Activated CD4-positive, alpha-beta T cell treated with anti-CD3 and anti-CD28 coated beads for 36 hours (primary cell): ENCODE data around the gene CDK6. TPM values are rescaled to one million over a fixed set of nuclear protein-coding genes. Genes with fewer than 3 reads are reported as not detected.
"Not testable (repeated sequence)": the region's sequence is repeated elsewhere in the genome, so short reads cannot be mapped to it uniquely, and the experiment has no call there.

ENCODE experiments used
- ATAC-seq: fragments of 200-7000 bp; cut with Tn5 transposase; one replicate; pipeline ENCODE4 v1.10.0; 2021; ENCODE audit warnings: mild to moderate bottlenecking, moderate library complexity
- CTCF ChIA-PET: fragments of 350-600 bp; sonication (Branson Sonifier 250); formaldehyde crosslinking; loops from one replicate; lab custom pipeline; 2021; ENCODE audit warnings: antibody characterized with exemption; lab: Charles Lee
- POLR2A ChIA-PET: fragments of 350-600 bp; sonication (Branson Sonifier 250); formaldehyde crosslinking; loops from one replicate; lab custom pipeline; 2021; ENCODE audit warnings: antibody characterized with exemption, inconsistent platforms; lab: Charles Lee
- DNase-seq: peaks from one replicate; pipeline ENCODE4 v3.0.0-alpha.2; 2020
- H3K27ac Mint-ChIP-seq: one replicate; pipeline ENCODE4 v1.8.0; 2021; ENCODE audit warnings: mixed read lengths
- H3K27me3 Mint-ChIP-seq: one replicate; pipeline ENCODE4 v1.8.0; 2021; ENCODE audit warnings: mixed read lengths
- H3K36me3 Mint-ChIP-seq: one replicate; pipeline ENCODE4 v1.8.0; 2021; ENCODE audit warnings: low read depth, mixed read lengths
- H3K4me1 Mint-ChIP-seq: one replicate; pipeline ENCODE4 v1.8.0; 2021; ENCODE audit warnings: mixed read lengths
- H3K4me3 Mint-ChIP-seq: one replicate; pipeline ENCODE4 v1.8.0; 2021; ENCODE audit warnings: mild to moderate bottlenecking, moderate library complexity, mixed read lengths
- H3K9me3 Mint-ChIP-seq: one replicate; pipeline ENCODE4 v1.8.0; 2021; ENCODE audit warnings: low read depth, mixed read lengths
- intact Hi-C, 2 experiments: fragments of 100-400 bp; cut with DNase I in 1 of 2; cut with micrococcal nuclease in 1 of 2; formaldehyde crosslinking; loops; one replicate each; pipeline versions ENCODE4 v1.14.2 to v1.15.1; 2022 to 2024; cut with DNase I, micrococcal nuclease
- total RNA-seq, 2 experiments: library from RNA; stranded (reverse); gene quantifications; one replicate each; pipeline ENCODE4 v1.2.3, GENCODE V29; 2021

Gene CDK6
- total RNA-seq, 2 experiments from 2014 or later: 118 to 135 TPM

- no peak for DNase-seq
- peaks cover 3% of the 10 kb centered on the region for H3K9me3 Mint-ChIP-seq
- ChIA-PET POLR2A (interaction anchor here (0.6 kb wide), 1 partner anchor 242 kb away, joined by 3 read pairs; no protein-coding TSS in a partner anchor), CTCF (interaction anchor here (1.3 to 1.5 kb wide), 3 partner anchors 9 to 264 kb away, joined by 3 to 4 read pairs (median 4); no protein-coding TSS in a partner anchor)
- peaks cover under 1% of the 10 kb centered on the region for H3K36me3 Mint-ChIP-seq
- ATAC-seq: no peak
- peaks cover 30% of the 10 kb centered on the region for H3K4me1 Mint-ChIP-seq
- intact Hi-C loops: loop anchor here in 1 of 2 experiments (2.0 kb wide), 1 partner anchor 28 kb away; no protein-coding TSS in a partner anchor
- peaks cover 2% of the 10 kb centered on the region for H3K27me3 Mint-ChIP-seq
- no peak overlapping the region for H3K4me3 Mint-ChIP-seq
- H3K27ac Mint-ChIP-seq: no peak overlapping the region
Observed at GRCh38 chr7:92874567-92874966, 38.2 kb upstream of the CDK6 start.

- Mint-ChIP-seq H3K4me3 (no peak overlapping the region), H3K27me3 (peaks cover 2% of the 10 kb centered on the region), H3K36me3 (peaks cover 8% of the 10 kb centered on the region), H3K27ac (no peak overlapping the region), H3K9me3 (peaks cover 10% of the 10 kb centered on the region), H3K4me1 (peaks cover 30% of the 10 kb centered on the region)
- DNase-seq (no peak), ATAC-seq (no peak)
- POLR2A ChIA-PET: interaction anchor here (0.6 to 0.7 kb wide), 3 partner anchors 11 to 241 kb away, joined by 3 to 4 read pairs (median 3); no protein-coding TSS in a partner anchor
- intact Hi-C loops: loop anchor here in 1 of 2 experiments (2.0 kb wide), 1 partner anchor 29 kb away; no protein-coding TSS in a partner anchor
- CTCF ChIA-PET: interaction anchor here (1.3 to 1.5 kb wide), 3 partner anchors 8 to 263 kb away, joined by 3 to 4 read pairs (median 4); no protein-coding TSS in a partner anchor
Observed at GRCh38 chr7:92873776-92874175, 37.4 kb upstream of the CDK6 start.

GRCh38 chr7:92872701-92873100 is 36.3 kb upstream of the CDK6 start:
- Mint-ChIP-seq H3K4me1 (peaks cover 30% of the 10 kb centered on the region), H3K9me3 (peaks cover 16% of the 10 kb centered on the region), H3K4me3 (no peak overlapping the region), H3K36me3 (peaks cover 16% of the 10 kb centered on the region), H3K27ac (no peak overlapping the region), H3K27me3 (no peaks in the 10 kb centered on the region)
- DNase-seq: no peak
- CTCF ChIA-PET: interaction anchor here (1.0 kb wide), 1 partner anchor 36 kb away, joined by 3 read pairs; no protein-coding TSS in a partner anchor
- ATAC-seq: no peak
- intact Hi-C loops: no loop called here
- POLR2A ChIA-PET: no interaction called here

GRCh38 chr7:92868683-92869293 is 32.4 kb upstream of the CDK6 start:
- ChIA-PET POLR2A (no interaction called here), CTCF (interaction anchor here (1.1 kb wide), 1 partner anchor 23 kb away, joined by 3 read pairs; no protein-coding TSS in a partner anchor)
- ATAC-seq (no peak), DNase-seq (no peak)
- Mint-ChIP-seq H3K27me3 (peaks cover 3% of the 10 kb centered on the region), H3K9me3 (peaks cover 25% of the 10 kb centered on the region), H3K36me3 (peaks cover 19% of the 10 kb centered on the region), H3K4me3 (no peak overlapping the region), H3K4me1 (peaks cover 5% of the 10 kb centered on the region), H3K27ac (no peak overlapping the region)
- intact Hi-C loops: no loop called here

- Mint-ChIP-seq H3K27ac (peak overlapping the region; percentile 28), H3K9me3 (peaks cover 21% of the 10 kb centered on the region), H3K36me3 (peaks cover 18% of the 10 kb centered on the region)
- intact Hi-C loops, H3K27me3 Mint-ChIP-seq, H3K4me3 Mint-ChIP-seq, H3K4me1 Mint-ChIP-seq: not testable (repeated sequence)
- POLR2A ChIA-PET: interaction anchor here (0.6 kb wide), 1 partner anchor 1738 kb away, joined by 3 read pairs; no protein-coding TSS in a partner anchor
- peak; percentile 43 for DNase-seq
- peak; percentile 72 for ATAC-seq
- CTCF ChIA-PET: interaction anchor here (0.7 kb wide), 2 partner anchors 231 to 266 kb away, joined by 3 to 6 read pairs; no protein-coding TSS in a partner anchor
Observed at GRCh38 chr7:92864169-92864568, 27.8 kb upstream of the CDK6 start.

GRCh38 chr7:92856436-92856835 is 20.1 kb upstream of the CDK6 start:
- peaks cover 16% of the 10 kb centered on the region for H3K4me1 Mint-ChIP-seq
- no peaks in the 10 kb centered on the region for H3K36me3 Mint-ChIP-seq
- ATAC-seq (no peak), DNase-seq (no peak)
- POLR2A ChIA-PET: no interaction called here
- no peak overlapping the region for H3K27ac Mint-ChIP-seq
- H3K9me3 Mint-ChIP-seq: no peaks in the 10 kb centered on the region
- peaks cover 3% of the 10 kb centered on the region for H3K27me3 Mint-ChIP-seq
- CTCF ChIA-PET: interaction anchor here (1.0 to 2.8 kb wide), 2 partner anchors 12 to 52 kb away, joined by 4 to 8 read pairs; no protein-coding TSS in a partner anchor
- intact Hi-C loops: loop anchor here in 1 of 2 experiments (5.0 kb wide), 1 partner anchor 101 kb away; no protein-coding TSS in a partner anchor
- H3K4me3 Mint-ChIP-seq: no peak overlapping the region

- peak; percentile 47 for DNase-seq
- Mint-ChIP-seq H3K27ac (peak overlapping the region; percentile 69), H3K27me3 (peaks cover 6% of the 10 kb centered on the region), H3K9me3 (no peaks in the 10 kb centered on the region), H3K4me1 (peaks cover 16% of the 10 kb centered on the region), H3K36me3 (no peaks in the 10 kb centered on the region), H3K4me3 (no peak overlapping the region)
- ChIA-PET POLR2A (no interaction called here), CTCF (interaction anchor here (0.8 to 2.8 kb wide), 4 partner anchors 10 to 267 kb away, joined by 3 to 8 read pairs (median 4); no protein-coding TSS in a partner anchor)
- peak; percentile 91 for ATAC-seq
- intact Hi-C loops: loop anchor here (1.0 to 5.0 kb wide), 5 partner anchors 14 to 183 kb away; no protein-coding TSS in a partner anchor
Observed at GRCh38 chr7:92854501-92855238, 18.3 kb upstream of the CDK6 start.

GRCh38 chr7:92851732-92852131 is 15.4 kb upstream of the CDK6 start:
- Mint-ChIP-seq H3K27ac (no peak overlapping the region), H3K4me3 (no peak overlapping the region), H3K9me3 (no peaks in the 10 kb centered on the region), H3K27me3 (peaks cover 12% of the 10 kb centered on the region), H3K36me3 (no peaks in the 10 kb centered on the region), H3K4me1 (peaks cover 23% of the 10 kb centered on the region)
- POLR2A ChIA-PET: no interaction called here
- ATAC-seq: peak; percentile 63
- intact Hi-C loops: loop anchor here in 1 of 2 experiments (5.0 kb wide), 1 partner anchor 186 kb away; no protein-coding TSS in a partner anchor
- peak; percentile 16 for DNase-seq
- CTCF ChIA-PET: interaction anchor here (1.1 kb wide), 1 partner anchor 15 kb away, joined by 3 read pairs; no protein-coding TSS in a partner anchor

- Mint-ChIP-seq H3K27me3 (peaks cover 12% of the 10 kb centered on the region), H3K9me3 (no peaks in the 10 kb centered on the region), H3K4me3 (no peak overlapping the region), H3K4me1 (peaks cover 20% of the 10 kb centered on the region), H3K36me3 (no peaks in the 10 kb centered on the region), H3K27ac (no peak overlapping the region)
- DNase-seq (no peak), ATAC-seq (no peak)
- intact Hi-C loops: loop anchor here in 1 of 2 experiments (5.0 kb wide), 1 partner anchor 187 kb away; no protein-coding TSS in a partner anchor
- POLR2A ChIA-PET: no interaction called here
- CTCF ChIA-PET: no interaction called here
Observed at GRCh38 chr7:92850516-92850915, 14.1 kb upstream of the CDK6 start.

GRCh38 chr7:92849322-92849721 is 12.9 kb upstream of the CDK6 start:
- peaks cover 8% of the 10 kb centered on the region for H3K4me1 Mint-ChIP-seq
- H3K36me3 Mint-ChIP-seq: no peaks in the 10 kb centered on the region
- no peak for DNase-seq
- no peak overlapping the region for H3K4me3 Mint-ChIP-seq
- intact Hi-C loops: no loop called here
- POLR2A ChIA-PET: no interaction called here
- CTCF ChIA-PET: interaction anchor here (0.6 to 2.0 kb wide), 4 partner anchors 10 to 433 kb away, joined by 3 to 4 read pairs (median 4); no protein-coding TSS in a partner anchor
- H3K9me3 Mint-ChIP-seq: no peaks in the 10 kb centered on the region
- ATAC-seq: no peak
- no peak overlapping the region for H3K27ac Mint-ChIP-seq
- peaks cover 9% of the 10 kb centered on the region for H3K27me3 Mint-ChIP-seq

GRCh38 chr7:92848851-92849250 is 12.5 kb upstream of the CDK6 start:
- CTCF ChIA-PET: interaction anchor here (0.6 to 2.0 kb wide), 4 partner anchors 9 to 433 kb away, joined by 3 to 4 read pairs (median 4); no protein-coding TSS in a partner anchor
- Mint-ChIP-seq H3K27me3 (peaks cover 9% of the 10 kb centered on the region), H3K27ac (no peak overlapping the region), H3K36me3 (no peaks in the 10 kb centered on the region), H3K4me1 (peaks cover 7% of the 10 kb centered on the region), H3K4me3 (no peak overlapping the region), H3K9me3 (peaks cover under 1% of the 10 kb centered on the region)
- DNase-seq (no peak), ATAC-seq (no peak)
- intact Hi-C loops: no loop called here
- POLR2A ChIA-PET: no interaction called here
